NOMO-1 treated with dmso at 0.1 percent for 144 hours (cell line): Measurements from ENCODE around the gene PAPPA.

Experiments used
- DNase-seq: peaks from one replicate; lab custom pipeline; 2025; ENCODE audit not compliant: unreplicated experiment; lab: John Stamatoyannopoulos, UW

PAPPA gene

GRCh38 chr9:116340270-116340669 is 186.7 kb downstream of the PAPPA start:
- no peak for DNase-seq

- DNase-seq = no peak
Observed at GRCh38 chr9:116342061-116342460, 188.5 kb downstream of the PAPPA start.

GRCh38 chr9:116342941-116343340 is 189.3 kb downstream of the PAPPA start:
- no peak for DNase-seq

GRCh38 chr9:116344416-116344815 is 190.8 kb downstream of the PAPPA start:
- no peak for DNase-seq

- no peak for DNase-seq
Observed at GRCh38 chr9:116345393-116345792, 191.8 kb downstream of the PAPPA start.

- DNase-seq = no peak
Observed at GRCh38 chr9:116345817-116346216, 192.2 kb downstream of the PAPPA start.

GRCh38 chr9:116349684-116350083 is 196.1 kb downstream of the PAPPA start:
- no peak for DNase-seq

GRCh38 chr9:116350213-116350612 is 196.6 kb downstream of the PAPPA start:
- no peak for DNase-seq

GRCh38 chr9:116352958-116353357 is 199.4 kb downstream of the PAPPA start:
- DNase-seq = no peak

GRCh38 chr9:116355153-116355921 is 201.7 kb downstream of the PAPPA start:
- DNase-seq = no peak

- DNase-seq = no peak
Observed at GRCh38 chr9:116358251-116358650, 204.7 kb downstream of the PAPPA start.

GRCh38 chr9:116360016-116360415 is 206.4 kb downstream of the PAPPA start:
- no peak for DNase-seq

- no peak for DNase-seq
Observed at GRCh38 chr9:116360989-116361388, 207.4 kb downstream of the PAPPA start.

GRCh38 chr9:116361547-116361946 is 208.0 kb downstream of the PAPPA start:
- no peak for DNase-seq

GRCh38 chr9:116362493-116362892 is 208.9 kb downstream of the PAPPA start:
- no peak for DNase-seq

- no peak for DNase-seq
Observed at GRCh38 chr9:116365056-116365471, 211.5 kb downstream of the PAPPA start.

GRCh38 chr9:116366241-116366640 is 212.7 kb downstream of the PAPPA start:
- DNase-seq = no peak

- DNase-seq = no peak
Observed at GRCh38 chr9:116368680-116369079, 215.1 kb downstream of the PAPPA start.

- DNase-seq = no peak
Observed at GRCh38 chr9:116369706-116370105, 216.1 kb downstream of the PAPPA start.

GRCh38 chr9:116370556-116370955 is 217.0 kb downstream of the PAPPA start:
- no peak for DNase-seq

- no peak for DNase-seq
Observed at GRCh38 chr9:116372081-116372673, 218.6 kb downstream of the PAPPA start.

GRCh38 chr9:116372786-116373185 is 219.2 kb downstream of the PAPPA start:
- DNase-seq = no peak
